A549 treated with Hydrocortisone at 1 μM for 4 hours (cell line): Measurements from ENCODE around the gene STX7. TPM values are rescaled to one million over a fixed set of nuclear protein-coding genes. Genes with fewer than 3 reads are reported as not detected.

Source experiments
- total RNA-seq: library from RNA; stranded (reverse); fragments of 200-300 nt; extraction: Qiagen RNA extraction; gene quantifications from 5 replicates; pipeline ENCODE4 v1.2.3, GENCODE V29; 2022

The STX7 gene, protein sequence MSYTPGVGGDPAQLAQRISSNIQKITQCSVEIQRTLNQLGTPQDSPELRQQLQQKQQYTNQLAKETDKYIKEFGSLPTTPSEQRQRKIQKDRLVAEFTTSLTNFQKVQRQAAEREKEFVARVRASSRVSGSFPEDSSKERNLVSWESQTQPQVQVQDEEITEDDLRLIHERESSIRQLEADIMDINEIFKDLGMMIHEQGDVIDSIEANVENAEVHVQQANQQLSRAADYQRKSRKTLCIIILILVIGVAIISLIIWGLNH
- 17.8 to 26.8 TPM (median 22.9 TPM) in 5 replicates for total RNA-seq

DNA sequence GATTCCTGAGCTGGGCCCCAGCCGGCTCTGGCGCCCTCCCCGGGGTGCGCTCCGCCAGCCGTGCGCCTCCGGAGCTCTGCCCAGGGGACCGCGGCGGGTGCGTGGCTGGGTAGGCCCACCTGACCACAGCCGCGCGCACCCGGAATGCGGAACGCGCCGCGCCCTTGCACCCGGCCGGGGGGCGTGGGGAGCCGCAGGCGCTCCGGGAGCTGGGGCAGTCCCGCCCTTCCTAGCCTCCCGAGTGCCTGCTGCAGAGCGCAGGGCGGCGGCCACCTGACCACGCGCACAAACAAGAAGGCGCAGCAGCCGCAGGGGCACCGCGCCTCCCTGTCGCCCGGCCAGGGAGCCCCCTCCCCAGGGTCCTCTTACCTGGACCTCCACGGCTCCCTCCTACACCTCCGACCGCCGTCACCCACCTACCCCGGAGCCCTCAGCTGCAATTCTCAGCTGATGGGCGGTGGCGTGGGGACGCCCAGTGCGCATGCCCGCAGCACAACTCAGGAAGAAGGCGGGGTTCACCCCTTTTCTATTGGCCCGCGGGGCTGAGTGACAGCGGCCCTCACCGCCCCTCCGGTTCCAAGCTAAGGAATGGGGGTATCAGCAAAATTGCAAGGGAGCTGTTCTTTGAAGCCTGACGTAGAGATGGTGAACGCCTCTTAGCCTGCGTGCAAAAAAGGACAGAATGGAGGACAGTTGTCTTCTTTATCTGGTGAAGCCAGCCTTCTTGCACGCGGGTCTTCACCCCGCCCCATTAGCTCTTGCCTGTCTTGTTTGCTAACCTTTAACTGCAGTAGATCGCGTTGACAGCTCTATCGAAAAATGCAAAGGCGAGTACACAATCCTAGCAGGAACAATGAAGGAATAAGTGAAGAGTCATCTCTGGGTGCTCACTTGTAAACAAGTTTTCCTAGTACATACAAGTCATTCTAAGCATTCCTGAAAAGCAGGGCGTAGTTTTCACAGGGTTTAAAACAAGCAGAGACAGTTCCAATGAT lies at the start of gene STX7:
TSS of gene STX7 (minus strand) at position 479 of the 995 bp plus-strand sequence. CDS start 9,586 bp downstream, outside the sequence.

DNA sequence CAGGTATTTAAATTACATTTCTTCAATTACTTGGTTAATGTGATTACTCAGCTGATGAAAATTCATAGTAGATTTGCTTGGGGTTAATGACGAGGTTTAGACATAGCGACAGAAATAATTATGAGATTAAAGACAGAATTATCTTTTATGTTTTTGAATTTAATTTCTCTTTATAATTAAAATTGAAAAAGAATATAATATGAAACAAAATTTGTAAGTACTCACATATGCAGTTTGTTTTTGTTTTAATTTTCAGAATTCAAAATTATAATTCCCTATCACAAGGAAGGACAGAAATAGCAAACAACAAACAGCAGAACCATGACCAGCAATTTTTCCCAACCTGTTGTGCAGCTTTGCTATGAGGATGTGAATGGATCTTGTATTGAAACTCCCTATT lies 39.5 kb upstream of the STX7 start, which contains the start of gene TAAR8:
TSS of gene TAAR8 (plus strand) at position 301 of the 400 bp plus-strand sequence. CDS start at position 322, 21 bp downstream.

DNA sequence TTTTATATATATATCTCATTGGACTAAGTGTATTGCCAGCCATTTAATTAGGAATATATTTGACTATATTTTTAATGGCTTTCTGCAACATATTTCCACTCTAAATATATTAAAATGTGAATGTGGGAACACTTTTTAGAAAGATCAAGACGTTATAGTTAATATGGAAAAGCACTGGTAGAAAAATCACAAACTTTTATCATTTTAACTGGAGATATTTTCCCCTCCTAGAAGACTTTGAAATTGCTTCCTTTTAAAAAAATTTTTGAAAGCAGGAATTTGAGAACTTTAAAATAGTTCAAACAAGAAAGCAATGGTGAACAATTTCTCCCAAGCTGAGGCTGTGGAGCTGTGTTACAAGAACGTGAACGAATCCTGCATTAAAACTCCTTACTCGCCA lies 25.1 kb upstream of the STX7 start, which contains the start of gene TAAR9:
TSS of gene TAAR9 (plus strand) at position 301 of the 400 bp plus-strand sequence. CDS start at position 314, 13 bp downstream.

DNA sequence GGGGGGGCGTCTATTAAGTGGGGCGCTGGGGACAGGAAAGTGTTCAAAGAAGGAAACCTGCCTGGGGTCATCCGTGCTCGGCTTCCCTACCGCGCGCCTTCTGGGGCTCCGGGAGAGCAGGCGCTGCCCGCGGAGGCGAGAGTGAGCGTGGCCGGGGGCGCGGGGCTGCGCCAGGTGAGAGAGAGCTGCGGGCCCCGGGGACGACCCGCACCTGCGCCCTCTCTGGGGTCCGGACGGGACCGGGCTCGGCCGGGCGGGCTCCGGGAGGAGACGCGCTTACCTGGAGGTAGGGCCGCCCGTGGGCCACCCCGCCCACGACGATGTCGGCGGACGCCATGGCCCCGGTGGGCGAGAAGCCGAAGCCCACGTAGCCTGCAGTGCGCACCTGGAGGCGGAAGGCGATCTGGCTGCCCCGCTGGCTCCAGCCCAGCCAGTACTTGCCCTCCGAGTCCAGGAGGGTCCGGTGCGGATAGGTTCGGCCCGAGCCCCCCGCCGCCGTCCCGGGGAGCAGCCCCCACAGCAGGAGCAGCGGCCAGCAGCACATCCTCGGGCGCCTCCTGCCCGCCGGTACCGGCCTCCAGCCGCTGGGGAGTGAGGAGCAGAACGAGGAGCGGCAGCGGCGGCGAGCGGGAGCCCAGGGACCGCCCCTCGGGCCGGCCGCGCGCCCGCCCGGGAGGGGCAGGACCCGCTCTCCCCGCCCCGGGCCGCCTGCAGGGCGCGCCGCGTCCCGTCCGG lies 111.9 kb downstream of the STX7 start, which contains the start of gene MOXD1:
TSS of gene MOXD1 (minus strand) at position 593 of the 735 bp plus-strand sequence. CDS start at position 544, 49 bp downstream.

Other genes starting within 250 kb of the STX7 start
- 1.3 to 2.7 TPM (median 1.5 TPM) in 5 replicates for gene MOXD1, start 111.6 kb downstream of the STX7 start, total RNA-seq
- not detected in 5 replicates for gene TAAR9, start 25.2 kb upstream of the STX7 start, total RNA-seq
- gene TAAR8, start 39.6 kb upstream of the STX7 start, total RNA-seq = not detected in 5 replicates
- gene TAAR6, start 57.2 kb upstream of the STX7 start, total RNA-seq = not detected in 5 replicates
- not detected in 5 replicates for gene TAAR5, start 76.6 kb upstream of the STX7 start, total RNA-seq
- gene TAAR2, start 111.2 kb upstream of the STX7 start, total RNA-seq = not detected in 5 replicates
- not detected in 5 replicates for gene TAAR1, start 146.1 kb upstream of the STX7 start, total RNA-seq
- gene VNN1, start 200.9 kb upstream of the STX7 start, total RNA-seq = 0.03 to 0.15 TPM (median 0.06 TPM) in 5 replicates
- gene VNN2, start 244.8 kb upstream of the STX7 start, total RNA-seq = not detected in 5 replicates